ENCODE results near the gene RAB33B.
"Not testable (repeated sequence)": the region's sequence is repeated elsewhere in the genome, so short reads cannot be mapped to it uniquely, and the experiment has no call there.

The RAB33B gene

DNA sequence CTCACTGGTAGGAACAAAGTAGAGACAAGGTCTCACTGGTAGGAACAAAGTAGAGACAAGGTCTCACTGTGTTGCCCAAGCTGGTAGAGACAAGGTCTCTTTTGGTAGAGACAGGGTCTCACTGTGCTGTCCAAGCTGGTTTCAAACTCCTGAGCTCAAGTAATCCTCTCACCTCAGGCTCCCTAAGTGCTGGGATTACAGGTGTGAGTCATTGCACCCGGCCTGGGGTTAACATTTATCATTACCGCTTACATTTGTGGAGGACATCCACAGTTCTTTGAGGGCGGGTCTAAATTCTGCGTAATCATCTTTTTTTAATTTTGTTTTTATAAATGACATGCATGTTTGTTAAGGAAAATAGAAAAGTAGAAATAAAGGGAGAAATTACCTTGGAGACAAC, 12.0 kb downstream of the RAB33B start:
- TF ChIP-seq CTCF (IDR thresholded peaks at IDR 0.05; ENCODE audit: low read length): no peak
- no peak for TF ChIP-seq EZH2 (IDR thresholded peaks at IDR 0.05; ENCODE audit: borderline replicate concordance, low read length)
- H3K79me2 ChIP-seq (ENCODE audit: insufficient read depth, low read length): peaks cover 12% of the 10 kb centered on the region
- no peak overlapping the region for H3K4me2 ChIP-seq (ENCODE audit: low read length)

DNA sequence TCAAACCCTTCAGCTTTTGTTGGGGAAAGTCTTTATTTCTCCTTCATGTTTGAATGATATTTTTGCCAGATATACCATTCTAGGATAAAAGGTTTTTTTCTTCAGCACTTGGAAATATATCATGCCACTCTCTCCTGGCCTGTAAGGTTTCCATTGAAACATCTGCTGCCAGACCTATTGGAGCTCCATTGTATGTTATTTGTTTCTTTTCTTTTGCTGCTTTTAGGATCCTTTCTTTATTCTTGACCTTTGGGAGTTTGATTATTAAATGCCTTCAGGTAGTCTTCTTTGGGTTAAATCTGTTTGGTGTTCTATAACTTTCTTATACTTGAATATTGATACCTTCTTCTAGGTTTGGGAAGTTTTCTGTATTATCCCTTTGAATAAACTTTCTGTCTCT, 14.8 kb downstream of the RAB33B start:
- not testable (repeated sequence) for H3K4me3 ChIP-seq (ENCODE audit: low read depth, low read length, poor library complexity, severe bottlenecking); H3K4me1 ChIP-seq (ENCODE audit: insufficient read depth, low read length, severe bottlenecking); H3K27ac ChIP-seq (ENCODE audit: low read depth, low read length, poor library complexity, severe bottlenecking); H3F3A ChIP-seq (ENCODE audit: insufficient read depth, low read length); H3K9ac ChIP-seq (ENCODE audit: low read length); H3K4me2 ChIP-seq (ENCODE audit: low read length); H3K9me3 ChIP-seq (ENCODE audit: low read length); H3K27me3 ChIP-seq (ENCODE audit: insufficient read depth, low read length); H4K20me1 ChIP-seq (ENCODE audit: insufficient read depth, low read length); H2AFZ ChIP-seq (ENCODE audit: low read length); H3K9me2 ChIP-seq (ENCODE audit: low read depth, low read length)
- Histone ChIP-seq H3K36me3 (ENCODE audit: insufficient read depth, low read length) (peaks cover 13% of the 10 kb centered on the region), H3K79me2 (ENCODE audit: insufficient read depth, low read length) (peaks cover 10% of the 10 kb centered on the region)

More for the DNA sequence above, 12.0 kb downstream of the RAB33B start:
- Histone ChIP-seq H3K4me3 (ENCODE audit: low read depth, low read length, poor library complexity, severe bottlenecking) (no peak overlapping the region), H3K4me1 (ENCODE audit: insufficient read depth, low read length, severe bottlenecking) (no peaks in the 10 kb centered on the region), H3K36me3 (ENCODE audit: insufficient read depth, low read length) (no peaks in the 10 kb centered on the region; the same call in 1 of the 2 replicates), H3K9ac (ENCODE audit: low read length) (no peak overlapping the region), H3K27me3 (ENCODE audit: insufficient read depth, low read length) (no peaks in the 10 kb centered on the region), H2AFZ (ENCODE audit: low read length) (no peak overlapping the region), H3F3A (ENCODE audit: insufficient read depth, low read length) (no peaks in the 10 kb centered on the region), H3K27ac (ENCODE audit: low read depth, low read length, poor library complexity, severe bottlenecking) (no peak overlapping the region), H3K9me3 (ENCODE audit: low read length) (peaks cover 5% of the 10 kb centered on the region; the same call in 1 of the 2 replicates), H3K9me2 (ENCODE audit: low read depth, low read length) (no peaks in the 10 kb centered on the region), H4K20me1 (ENCODE audit: insufficient read depth, low read length) (no peaks in the 10 kb centered on the region)

- no peaks in the 10 kb centered on the region for H3K4me1 ChIP-seq (ENCODE audit: insufficient read depth, low read length, severe bottlenecking)
- H2AFZ ChIP-seq (ENCODE audit: low read length): no peak overlapping the region
- no peak overlapping the region for H3K9ac ChIP-seq (ENCODE audit: low read length)
- no peaks in the 10 kb centered on the region for H3K27me3 ChIP-seq (ENCODE audit: insufficient read depth, low read length)
- peaks cover 13% of the 10 kb centered on the region for H3K36me3 ChIP-seq (ENCODE audit: insufficient read depth, low read length)
- TF ChIP-seq EZH2 (IDR thresholded peaks at IDR 0.05; ENCODE audit: borderline replicate concordance, low read length) (no peak), CTCF (IDR thresholded peaks at IDR 0.05; ENCODE audit: low read length) (no peak)
- no peak overlapping the region for H3K4me2 ChIP-seq (ENCODE audit: low read length)
- H3F3A ChIP-seq (ENCODE audit: insufficient read depth, low read length): no peaks in the 10 kb centered on the region
- H3K9me3 ChIP-seq (ENCODE audit: low read length): peaks cover 5% of the 10 kb centered on the region; the same call in 1 of the 2 replicates
- H4K20me1 ChIP-seq (ENCODE audit: insufficient read depth, low read length): no peaks in the 10 kb centered on the region
- H3K79me2 ChIP-seq (ENCODE audit: insufficient read depth, low read length): peaks cover 10% of the 10 kb centered on the region
- H3K4me3 ChIP-seq (ENCODE audit: low read depth, low read length, poor library complexity, severe bottlenecking): no peak overlapping the region
- no peaks in the 10 kb centered on the region for H3K9me2 ChIP-seq (ENCODE audit: low read depth, low read length)
- H3K27ac ChIP-seq (ENCODE audit: low read depth, low read length, poor library complexity, severe bottlenecking): no peak overlapping the region
Observed at GRCh38 chr4:139469216-139469615, 15.3 kb downstream of the RAB33B start.

- peaks cover 13% of the 10 kb centered on the region for H3K36me3 ChIP-seq (ENCODE audit: insufficient read depth, low read length)
Observed at GRCh38 chr4:139469869-139470268, 15.9 kb downstream of the RAB33B start.

More at GRCh38 chr4:139469869-139470268, 15.9 kb downstream of the RAB33B start:
- Histone ChIP-seq H2AFZ (ENCODE audit: low read length) (no peak overlapping the region), H4K20me1 (ENCODE audit: insufficient read depth, low read length) (no peaks in the 10 kb centered on the region), H3K27ac (ENCODE audit: low read depth, low read length, poor library complexity, severe bottlenecking) (no peak overlapping the region), H3K79me2 (ENCODE audit: insufficient read depth, low read length) (peaks cover 10% of the 10 kb centered on the region), H3K9me2 (ENCODE audit: low read depth, low read length) (no peaks in the 10 kb centered on the region), H3K4me1 (ENCODE audit: insufficient read depth, low read length, severe bottlenecking) (no peaks in the 10 kb centered on the region), H3K4me3 (ENCODE audit: low read depth, low read length, poor library complexity, severe bottlenecking) (no peak overlapping the region), H3K4me2 (ENCODE audit: low read length) (no peak overlapping the region), H3K27me3 (ENCODE audit: insufficient read depth, low read length) (no peaks in the 10 kb centered on the region), H3K9me3 (ENCODE audit: low read length) (peaks cover 5% of the 10 kb centered on the region; the same call in 1 of the 2 replicates), H3K9ac (ENCODE audit: low read length) (no peak overlapping the region), H3F3A (ENCODE audit: insufficient read depth, low read length) (no peaks in the 10 kb centered on the region)
- TF ChIP-seq CTCF (IDR thresholded peaks at IDR 0.05; ENCODE audit: low read length): no peak
- no peak for TF ChIP-seq EZH2 (IDR thresholded peaks at IDR 0.05; ENCODE audit: borderline replicate concordance, low read length)

All from OCI-LY1 (cell line).